SU-DHL-6 (cell line): ENCODE results near the gene RC3H2.

ENCODE experiments used
- H2AFZ ChIP-seq: fragments of 200-600 bp; sonication (generic); 2 replicates; pipeline ENCODE4 v1.6.1; 2014; ENCODE audit warnings: low read depth, mild to moderate bottlenecking, moderate library complexity, mixed read lengths, antibody characterized with exemption, low read length; ENCODE audit not compliant: severe bottlenecking
- H3F3A ChIP-seq: fragments of 200-600 bp; shearing (Covaris generic); 2 replicates; pipeline ENCODE4 v1.6.0; 2016; ENCODE audit warnings: antibody characterized with exemption, mild to moderate bottlenecking; ENCODE audit not compliant: insufficient read depth
- H3K27ac ChIP-seq: fragments of 200-600 bp; sonication (generic); 2 replicates; pipeline ENCODE4 v1.5.1; 2016; ENCODE audit warnings: low read depth, mild to moderate bottlenecking, low read length, moderate library complexity, mixed read lengths
- H3K27me3 ChIP-seq: fragments of 200-600 bp; sonication (generic), shearing (Covaris generic); 2 replicates; pipeline ENCODE4 v1.6.0; 2014; ENCODE audit warnings: mild to moderate bottlenecking, low read length
- H3K36me3 ChIP-seq: fragments of 200-600 bp; sonication (generic); 2 replicates; pipeline ENCODE4 v1.6.1; 2014; ENCODE audit warnings: mild to moderate bottlenecking, low read length, mixed read lengths
- H3K4me2 ChIP-seq: fragments of 300-600, 200-600 bp; shearing (Covaris generic), sonication (generic); 2 replicates; pipeline ENCODE4 v1.6.0; 2014; ENCODE audit warnings: low read length, low read depth, mild to moderate bottlenecking; ENCODE audit not compliant: poor library complexity, severe bottlenecking
- H3K4me3 ChIP-seq: fragments of 200-600 bp; sonication (generic); 2 replicates; pipeline ENCODE4 v1.5.1; 2014; ENCODE audit warnings: antibody characterized with exemption, low read length, mild to moderate bottlenecking, mixed read lengths; ENCODE audit not compliant: insufficient read depth, poor library complexity, severe bottlenecking
- H3K79me2 ChIP-seq: fragments of 200-600 bp; sonication (generic); 2 replicates; pipeline ENCODE4 v1.6.1; 2014; ENCODE audit warnings: mild to moderate bottlenecking, low read length, moderate library complexity; ENCODE audit not compliant: insufficient read depth
- H3K9ac ChIP-seq: fragments of 200-600 bp; sonication (generic); 2 replicates; pipeline ENCODE4 v1.7.0; 2014; ENCODE audit warnings: mild to moderate bottlenecking, low read length
- H3K9me2 ChIP-seq: fragments of 200-600 bp; sonication (generic); replicated peaks from 2 replicates; pipeline ENCODE4 v1.6.1; 2014; ENCODE audit warnings: low read length; ENCODE audit not compliant: insufficient read depth
- H3K9me3 ChIP-seq: fragments of 200-600 bp; sonication (generic); 2 replicates; pipeline ENCODE4 v1.6.1; 2014; ENCODE audit warnings: low read length, mixed read lengths; ENCODE audit not compliant: insufficient read depth
- H4K20me1 ChIP-seq: fragments of 200-600 bp; sonication (generic); 2 replicates; pipeline ENCODE4 v1.6.1; 2014; ENCODE audit warnings: low read depth, mild to moderate bottlenecking, antibody characterized with exemption, low read length, moderate library complexity, mixed read lengths
- CTCF ChIP-seq: fragments of 200-600 bp; sonication (generic); IDR thresholded peaks from one replicate; pipeline ENCODE4 v1.5.1; 2017; ENCODE audit warnings: antibody characterized with exemption, mild to moderate bottlenecking, low read length, moderate library complexity; ENCODE audit not compliant: insufficient read depth, poor library complexity, severe bottlenecking
- EZH2phosphoT487 ChIP-seq: fragments of 200-600 bp; sonication (generic), shearing (Covaris generic); conservative IDR thresholded peaks from 2 replicates; pipeline ENCODE4 v1.6.1; 2018; ENCODE audit warnings: mild to moderate bottlenecking, antibody characterized with exemption, low read length, moderate library complexity, mixed read lengths

The RC3H2 gene

GRCh38 chr9:122940454-122940748 lies 35.2 kb upstream of the RC3H2 start:
- peaks cover 22% of the 10 kb centered on the region; the same call in 1 of the 2 replicates for H3F3A ChIP-seq
- H3K9me2 ChIP-seq, result no peaks in the 10 kb centered on the region
- H3K36me3 ChIP-seq, result no peaks in the 10 kb centered on the region
- peak overlapping the region; percentile 75 for H2AFZ ChIP-seq
- H3K4me2 ChIP-seq, result peak overlapping the region; percentile 69
- H3K27ac ChIP-seq, result no peak overlapping the region
- peak overlapping the region; percentile 69 for H3K9ac ChIP-seq
- no peaks in the 10 kb centered on the region for H3K27me3 ChIP-seq
- TF ChIP-seq EZH2phosphoT487, result no peak
- TF ChIP-seq CTCF, result no peak
- no peaks in the 10 kb centered on the region for H3K9me3 ChIP-seq
- 0 out of 2 replicates have a peak, but pooled peaks cover 4% of the 10 kb centered on the region for H4K20me1 ChIP-seq
- peak overlapping the region; percentile 52 for H3K4me3 ChIP-seq
- H3K79me2 ChIP-seq, result peaks cover 52% of the 10 kb centered on the region

- Histone ChIP-seq H3K36me3 (no peaks in the 10 kb centered on the region), H3K27ac (no peak overlapping the region), H2AFZ (no peak overlapping the region), H3K4me3 (no peak overlapping the region), H3K79me2 (peaks cover 52% of the 10 kb centered on the region), H3K27me3 (no peaks in the 10 kb centered on the region), H3K9me2 (no peaks in the 10 kb centered on the region), H3K9me3 (no peaks in the 10 kb centered on the region), H3F3A (peaks cover 22% of the 10 kb centered on the region; the same call in 1 of the 2 replicates), H3K9ac (0 out of 2 replicates have a peak overlapping the region, but pooled peaks have one; percentile 69), H3K4me2 (peak overlapping the region; percentile 69), H4K20me1 (0 out of 2 replicates have a peak, but pooled peaks cover 4% of the 10 kb centered on the region)
- no peak for TF ChIP-seq EZH2phosphoT487
- TF ChIP-seq CTCF, result no peak
These were observed 34.4 kb upstream of the RC3H2 start for GRCh38 chr9:122939601-122940000.

GRCh38 chr9:122936883-122937282 lies 31.7 kb upstream of the RC3H2 start:
- no peak overlapping the region for H2AFZ ChIP-seq
- H4K20me1 ChIP-seq, result 0 out of 2 replicates have a peak, but pooled peaks cover under 1% of the 10 kb centered on the region
- H3K79me2 ChIP-seq, result peaks cover 51% of the 10 kb centered on the region
- no peak for TF ChIP-seq CTCF
- TF ChIP-seq EZH2phosphoT487, result no peak
- peaks cover 22% of the 10 kb centered on the region; the same call in 1 of the 2 replicates for H3F3A ChIP-seq
- no peaks in the 10 kb centered on the region for H3K36me3 ChIP-seq
- no peak overlapping the region for H3K4me3 ChIP-seq
- no peak overlapping the region for H3K4me2 ChIP-seq
- no peaks in the 10 kb centered on the region for H3K9me2 ChIP-seq
- H3K27ac ChIP-seq, result no peak overlapping the region
- H3K9me3 ChIP-seq, result no peaks in the 10 kb centered on the region
- no peak overlapping the region for H3K9ac ChIP-seq
- no peaks in the 10 kb centered on the region for H3K27me3 ChIP-seq
